HepG2 (cell line): ENCODE measurements around the gene ADIRF. TPM values are rescaled to one million over a fixed set of nuclear protein-coding genes. Genes with fewer than 3 reads are reported as not detected.
A peak's percentile ranks its signal among the peaks of the same experiment; 100 is the strongest.

ENCODE experiments used
- ETV5 ChIP-seq: IDR thresholded peaks from 2 replicates; pipeline ENCODE4 v1.6.1; 2018; ENCODE audit warnings: missing biosample characterization, missing genetic modification reagents, inconsistent platforms, borderline replicate concordance
- FOXA3 ChIP-seq: IDR thresholded peaks from 2 replicates; pipeline ENCODE4 v1.6.1; 2016; ENCODE audit warnings: missing genetic modification reagents, missing compliant biosample characterization
- FOXJ3 ChIP-seq: sonication (generic); formaldehyde crosslinking; IDR thresholded peaks from 2 replicates; pipeline ENCODE4 v1.4.0; 2020; ENCODE audit warnings: missing genetic modification reagents, mild to moderate bottlenecking, borderline replicate concordance
- FOXP1 ChIP-seq, 2 experiments: fragments of 450-650 bp in 1 of 2; IDR thresholded peaks; 2 replicates each; pipeline ENCODE4 v1.6.1; 2017 to 2018; ENCODE audit warnings: antibody characterized with exemption in 1 of 2
- HNRNPL ChIP-seq: fragments of 200-400 bp; formaldehyde crosslinking; IDR thresholded peaks from 2 replicates; pipeline ENCODE4 v1.6.1; 2017; ENCODE audit warnings: mild to moderate bottlenecking, low read depth, low read length
- KLF9 ChIP-seq: IDR thresholded peaks from 2 replicates; pipeline ENCODE4 v1.6.1; 2016; ENCODE audit warnings: low read depth
- SALL1 ChIP-seq: sonication (generic); formaldehyde crosslinking; IDR thresholded peaks from 2 replicates; pipeline ENCODE4 v1.8.0; 2022; ENCODE audit warnings: mild to moderate bottlenecking, missing genetic modification reagents
- TEAD3 ChIP-seq: optimal IDR thresholded peaks from 2 replicates; pipeline ENCODE3; 2016; ENCODE audit warnings: borderline replicate concordance
- ZBTB42 ChIP-seq: sonication (generic); formaldehyde crosslinking; IDR thresholded peaks from 2 replicates; pipeline ENCODE4 v1.5.0; 2020; ENCODE audit warnings: mild to moderate bottlenecking, missing genetic modification reagents
- ZC3H13 ChIP-seq: sonication (generic); formaldehyde crosslinking; IDR thresholded peaks from 2 replicates; pipeline ENCODE4 v1.8.1; 2023; ENCODE audit warnings: mild to moderate bottlenecking, missing genetic modification reagents, moderate library complexity
- ZNF678 ChIP-seq: sonication (generic); formaldehyde crosslinking; IDR thresholded peaks from 2 replicates; pipeline ENCODE4 v1.4.0; 2020; ENCODE audit warnings: mild to moderate bottlenecking, missing genetic modification reagents
- polyA plus RNA-seq, 8 experiments: library from polyadenylated mRNA; depleted of rRNA in 3 of 8; stranded (reverse) in 7 of 8; unstranded in 1 of 8; fragments of >200 nt; fragmentation: Illumina TruSeq in 4 of 8; extraction: Trizol in 4 of 8; gene quantifications; 2 replicates each; pipeline versions ENCODE4 v1.2.1 to v1.2.3, GENCODE V29; 2011 to 2016; ENCODE audit warnings: low read depth in 4 of 8, missing spikeins in 1 of 8, mixed read lengths in 1 of 8; ENCODE audit not compliant: insufficient read depth in 1 of 8
- total RNA-seq, 5 experiments: library from RNA; depleted of rRNA; stranded (reverse); fragments of >200 nt; fragmentation: Illumina TruSeq; extraction: Trizol; gene quantifications; 2 replicates each; pipeline ENCODE4 v1.2.3, GENCODE V29; 2016; ENCODE audit warnings: low read depth in 1 of 5
- TF ChIP-seq, protein P1 (sequence below): sonication (generic); formaldehyde crosslinking; IDR thresholded peaks from 2 replicates; pipeline ENCODE4 v1.4.0; 2020; ENCODE audit warnings: missing genetic modification reagents
- TF ChIP-seq, protein P2 (sequence below): IDR thresholded peaks from 2 replicates; pipeline ENCODE4 v1.6.1; 2016
- TF ChIP-seq, protein P3 (sequence below): sonication (generic); formaldehyde crosslinking; IDR thresholded peaks from 2 replicates; pipeline ENCODE4 v1.9.0; 2022; ENCODE audit warnings: low read depth, missing genetic modification reagents
- TF ChIP-seq, protein P4 (sequence below): sonication (generic); formaldehyde crosslinking; IDR thresholded peaks from 2 replicates; pipeline ENCODE4 v1.5.1; 2020; ENCODE audit warnings: mild to moderate bottlenecking, moderate library complexity, missing genetic modification reagents

The ADIRF gene
- total and polyA plus RNA-seq, 2 of the 13 experiments (the other 11 are each of a cell fraction or from before 2014, with no cell fraction given) = 0.13 to 0.40 TPM

DNA sequence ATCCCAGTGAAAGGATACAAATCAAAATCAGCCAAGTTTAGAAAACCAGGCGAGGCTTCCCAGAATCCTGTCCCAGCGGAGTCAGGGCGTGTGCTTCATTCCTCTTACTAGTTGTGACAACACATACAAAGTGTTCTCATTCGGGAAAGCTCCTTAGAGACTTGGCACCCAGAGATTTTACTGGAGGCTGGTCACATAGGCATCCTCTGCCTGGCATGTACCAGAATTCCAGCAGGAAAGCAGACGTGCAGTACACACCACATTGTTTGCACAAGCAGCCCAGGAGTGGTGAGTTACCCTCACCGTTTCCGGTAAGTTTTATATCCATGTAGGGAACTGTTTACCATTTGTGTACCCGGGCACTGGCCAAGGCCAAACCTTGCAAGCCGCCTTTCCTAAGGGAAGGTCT lies 45.7 kb upstream of the ADIRF start (continued):
- TF ChIP-seq ETV5 (peak; percentile 53; the same call in 1 of the 2 replicates), ZC3H13 (CRISPR knock-in tag) (no peak), SALL1 (CRISPR knock-in tag) (0 out of 2 replicates have a peak, but pooled peaks have one; percentile 21), KLF9 (no peak), HNRNPL (no peak), FOXP1 (IDR thresholded peaks at IDR 0.05) (no peak), FOXP1 (CRISPR knock-in tag; IDR thresholded peaks at IDR 0.05) (peak; percentile 35; the same call in 1 of the 2 replicates), ZBTB42 (CRISPR knock-in tag) (no peak), TEAD3 (CRISPR knock-in tag) (peak; percentile 33), FOXA3 (CRISPR knock-in tag) (0 out of 2 replicates have a peak, but pooled peaks have one; percentile 14), ZNF678 (CRISPR knock-in tag) (no peak), FOXJ3 (no peak)
- TF ChIP-seq, protein P1, sequence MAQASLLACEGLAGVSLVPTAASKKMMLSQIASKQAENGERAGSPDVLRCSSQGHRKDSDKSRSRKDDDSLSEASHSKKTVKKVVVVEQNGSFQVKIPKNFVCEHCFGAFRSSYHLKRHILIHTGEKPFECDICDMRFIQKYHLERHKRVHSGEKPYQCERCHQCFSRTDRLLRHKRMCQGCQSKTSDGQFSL (CRISPR knock-in tag) = no peak
- TF ChIP-seq, protein P2, sequence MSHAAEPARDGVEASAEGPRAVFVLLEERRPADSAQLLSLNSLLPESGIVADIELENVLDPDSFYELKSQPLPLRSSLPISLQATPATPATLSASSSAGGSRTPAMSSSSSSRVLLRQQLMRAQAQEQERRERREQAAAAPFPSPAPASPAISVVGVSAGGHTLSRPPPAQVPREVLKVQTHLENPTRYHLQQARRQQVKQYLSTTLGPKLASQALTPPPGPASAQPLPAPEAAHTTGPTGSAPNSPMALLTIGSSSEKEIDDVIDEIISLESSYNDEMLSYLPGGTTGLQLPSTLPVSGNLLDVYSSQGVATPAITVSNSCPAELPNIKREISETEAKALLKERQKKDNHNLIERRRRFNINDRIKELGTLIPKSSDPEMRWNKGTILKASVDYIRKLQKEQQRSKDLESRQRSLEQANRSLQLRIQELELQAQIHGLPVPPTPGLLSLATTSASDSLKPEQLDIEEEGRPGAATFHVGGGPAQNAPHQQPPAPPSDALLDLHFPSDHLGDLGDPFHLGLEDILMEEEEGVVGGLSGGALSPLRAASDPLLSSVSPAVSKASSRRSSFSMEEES (CRISPR knock-in tag) = no peak
- TF ChIP-seq, protein P3, sequence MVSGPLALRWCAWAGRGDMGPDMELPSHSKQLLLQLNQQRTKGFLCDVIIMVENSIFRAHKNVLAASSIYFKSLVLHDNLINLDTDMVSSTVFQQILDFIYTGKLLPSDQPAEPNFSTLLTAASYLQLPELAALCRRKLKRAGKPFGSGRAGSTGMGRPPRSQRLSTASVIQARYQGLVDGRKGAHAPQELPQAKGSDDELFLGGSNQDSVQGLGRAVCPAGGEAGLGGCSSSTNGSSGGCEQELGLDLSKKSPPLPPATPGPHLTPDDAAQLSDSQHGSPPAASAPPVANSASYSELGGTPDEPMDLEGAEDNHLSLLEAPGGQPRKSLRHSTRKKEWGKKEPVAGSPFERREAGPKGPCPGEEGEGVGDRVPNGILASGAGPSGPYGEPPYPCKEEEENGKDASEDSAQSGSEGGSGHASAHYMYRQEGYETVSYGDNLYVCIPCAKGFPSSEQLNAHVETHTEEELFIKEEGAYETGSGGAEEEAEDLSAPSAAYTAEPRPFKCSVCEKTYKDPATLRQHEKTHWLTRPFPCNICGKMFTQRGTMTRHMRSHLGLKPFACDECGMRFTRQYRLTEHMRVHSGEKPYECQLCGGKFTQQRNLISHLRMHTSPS (CRISPR knock-in tag) = peak; percentile 59; the same call in 1 of the 2 replicates
- TF ChIP-seq, protein P4, sequence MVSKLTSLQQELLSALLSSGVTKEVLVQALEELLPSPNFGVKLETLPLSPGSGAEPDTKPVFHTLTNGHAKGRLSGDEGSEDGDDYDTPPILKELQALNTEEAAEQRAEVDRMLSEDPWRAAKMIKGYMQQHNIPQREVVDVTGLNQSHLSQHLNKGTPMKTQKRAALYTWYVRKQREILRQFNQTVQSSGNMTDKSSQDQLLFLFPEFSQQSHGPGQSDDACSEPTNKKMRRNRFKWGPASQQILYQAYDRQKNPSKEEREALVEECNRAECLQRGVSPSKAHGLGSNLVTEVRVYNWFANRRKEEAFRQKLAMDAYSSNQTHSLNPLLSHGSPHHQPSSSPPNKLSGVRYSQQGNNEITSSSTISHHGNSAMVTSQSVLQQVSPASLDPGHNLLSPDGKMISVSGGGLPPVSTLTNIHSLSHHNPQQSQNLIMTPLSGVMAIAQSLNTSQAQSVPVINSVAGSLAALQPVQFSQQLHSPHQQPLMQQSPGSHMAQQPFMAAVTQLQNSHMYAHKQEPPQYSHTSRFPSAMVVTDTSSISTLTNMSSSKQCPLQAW (CRISPR knock-in tag) = 0 out of 2 replicates have a peak, but pooled peaks have one; percentile 24
